Sigmoid colon (tissue), 4 donors: ENCODE results near the gene ELMO1.

Source experiments
- CTCF ChIP-seq, 4 experiments: fragments of 450-650 bp in 3 of 4; fragments of 200-600 bp in 1 of 4; IDR thresholded peaks; one replicate each; pipeline ENCODE4 v1.5.1; 2016 to 2019; ENCODE audit warnings: antibody characterized with exemption in 4 of 4, mild to moderate bottlenecking in 3 of 4, moderate library complexity in 2 of 4
- EP300 ChIP-seq, 4 donors: sonication (generic); formaldehyde crosslinking; IDR thresholded peaks; one replicate each; pipeline ENCODE4 v1.6.1; 2017; ENCODE audit warnings: antibody characterized with exemption in 4 of 4
- POLR2A ChIP-seq, 2 donors: fragments of 450-650 bp; IDR thresholded peaks; one replicate each; pipeline ENCODE4 v1.6.1; 2016; ENCODE audit warnings: antibody characterized with exemption in 2 of 2, mild to moderate bottlenecking in 2 of 2, moderate library complexity in 2 of 2

DNA sequence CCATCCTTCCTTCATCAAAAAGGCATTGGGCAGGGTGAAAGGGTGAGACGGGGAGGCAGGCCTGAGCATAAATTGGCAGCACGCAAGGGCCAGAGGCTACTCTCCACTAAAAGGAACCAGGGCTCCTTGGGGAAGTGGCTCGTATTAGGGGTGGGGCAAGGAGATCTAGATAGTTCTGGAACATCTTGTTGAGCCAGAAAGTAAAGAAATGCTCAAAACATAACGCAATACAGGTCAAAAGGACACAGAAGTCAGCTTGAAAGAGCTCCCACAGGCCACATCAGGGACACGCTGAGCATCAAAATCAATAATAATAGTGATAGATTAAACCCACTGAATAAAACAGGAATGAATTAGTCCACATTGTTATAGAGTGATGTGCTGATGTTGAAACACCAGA is 203.1 kb downstream of the ELMO1 start:
- no peak for TF ChIP-seq POLR2A (IDR thresholded peaks at IDR 0.05)
- no peak for TF ChIP-seq CTCF (IDR thresholded peaks at IDR 0.05)
- TF ChIP-seq EP300 (IDR thresholded peaks at IDR 0.05), result no peak
